HepG2 (cell line): ENCODE measurements around the gene OR4C45. TPM values are rescaled to one million over a fixed set of nuclear protein-coding genes. Genes with fewer than 3 reads are reported as not detected.

ENCODE experiments used
- ATAC-seq: fragments of 200-7000 bp; cut with Tn5 transposase; 3 replicates; pipeline ENCODE4 v1.9.1; 2020; ENCODE audit warnings: mild to moderate bottlenecking, moderate library complexity
- Bru-seq: library from RNA; stranded (reverse); fragments of 400-500 nt; gene quantifications from one replicate; lab custom pipeline; 2021; lab: Mats Ljungman, UMichigan
- BruChase-seq, 2 experiments: library from RNA; stranded (reverse); fragments of 400-500 nt; gene quantifications; one replicate each; lab custom pipeline; 2021; lab: Mats Ljungman, UMichigan
- BruUV-seq: library from RNA; stranded (reverse); fragments of 400-500 nt; replicated peaks from 2 replicates; lab custom pipeline; 2021; lab: Mats Ljungman, UMichigan
- CTCF ChIA-PET: fragments of 300-600 bp; formaldehyde crosslinking; extraction: SDS; loops from one replicate; lab custom pipeline; 2021; ENCODE audit warnings: low total read pairs, inconsistent platforms, low intra/inter-chr PET ratio; lab: Yijun Ruan, JAX
- POLR2A ChIA-PET: fragments of 350-600 bp; sonication (Branson Sonifier 250); formaldehyde crosslinking; loops from one replicate; lab custom pipeline; 2020; ENCODE audit warnings: antibody characterized with exemption, inconsistent platforms; lab: Yijun Ruan, JAX
- DNase-seq: peaks from one replicate; pipeline ENCODE4 v3.0.0-alpha.2; 2015; ENCODE audit warnings: low spot score
- FAIRE-seq: peaks from 3 replicates; lab custom pipeline; 2011; peaks lifted over from hg19 to GRCh38; lab: Jason Lieb, UNC
- H2AFZ ChIP-seq: one replicate; pipeline ENCODE4 v1.6.1; 2011; ENCODE audit warnings: low read length, inconsistent platforms
- H3K27ac ChIP-seq: fragments of 300-600 bp; 3 replicates; pipeline ENCODE4 v1.8.0; 2011; ENCODE audit warnings: mixed run types, mild to moderate bottlenecking, mixed read lengths, low read length, inconsistent platforms; ENCODE audit not compliant: insufficient read depth; ENCODE audit errors: extremely low read length
- H3K27me3 ChIP-seq, 2 experiments: fragments of 200-600 bp in 1 of 2; 2 replicates in 1 of 2; 3 replicates in 1 of 2; pipeline versions ENCODE4 v1.6.0 to v1.8.0; 2011; ENCODE audit warnings: low read length in 2 of 2, mild to moderate bottlenecking in 2 of 2, moderate library complexity in 2 of 2, inconsistent platforms in 1 of 2; ENCODE audit not compliant: insufficient read depth in 2 of 2, control insufficient read depth in 1 of 2
- H3K36me3 ChIP-seq, 2 experiments: fragments of 200-600 bp in 1 of 2; replicated peaks in 1 of 2; 2 replicates in 1 of 2; 3 replicates in 1 of 2; pipeline versions ENCODE4 v1.5.1 to v1.8.0; 2011; ENCODE audit warnings: low read length in 2 of 2, inconsistent platforms in 1 of 2; ENCODE audit not compliant: insufficient read depth in 2 of 2, control insufficient read depth in 1 of 2
- H3K4me1 ChIP-seq: 2 replicates; pipeline ENCODE4 v1.5.1; 2012; ENCODE audit warnings: low read length, inconsistent platforms; ENCODE audit not compliant: insufficient read depth
- H3K4me2 ChIP-seq: 2 replicates; pipeline ENCODE4 v1.6.0; 2011; ENCODE audit warnings: low read depth, low read length, inconsistent platforms
- H3K4me3 ChIP-seq, 3 experiments: fragments of 200-600 bp in 1 of 3; sonication (generic), shearing (Covaris generic) in 1 of 3; replicated peaks in 1 of 3; 2 replicates each; pipeline ENCODE4 v1.5.1; 2011 to 2016; ENCODE audit warnings: low read length in 3 of 3, inconsistent platforms in 2 of 3, low read depth in 2 of 3, mild to moderate bottlenecking in 2 of 3, control low read depth in 1 of 3, mixed read lengths in 1 of 3; ENCODE audit not compliant: insufficient read depth in 1 of 3
- H3K79me2 ChIP-seq: one replicate; pipeline ENCODE4 v1.6.1; 2011; ENCODE audit warnings: low read length, inconsistent platforms; ENCODE audit not compliant: insufficient read depth
- H3K9ac ChIP-seq: 2 replicates; pipeline ENCODE4 v1.6.0; 2011; ENCODE audit warnings: mild to moderate bottlenecking, low read depth, low read length, inconsistent platforms; ENCODE audit not compliant: insufficient read depth
- H3K9me3 ChIP-seq: 2 replicates; pipeline ENCODE4 v1.5.1; 2012; ENCODE audit warnings: mild to moderate bottlenecking, low read length
- H4K20me1 ChIP-seq: 2 replicates; pipeline ENCODE4 v1.6.0; 2011; ENCODE audit warnings: inconsistent platforms, mild to moderate bottlenecking, low read length, moderate library complexity; ENCODE audit not compliant: insufficient read depth
- E2F5 ChIP-seq: sonication (generic); formaldehyde crosslinking; conservative IDR thresholded peaks from 2 replicates; pipeline ENCODE4 v1.4.0; 2020; ENCODE audit warnings: missing genetic modification reagents
- IKZF5 ChIP-seq: IDR thresholded peaks from 2 replicates; pipeline ENCODE4 v1.6.1; 2018; ENCODE audit warnings: missing genetic modification reagents, mild to moderate bottlenecking, missing compliant biosample characterization
- SOX5 ChIP-seq: IDR thresholded peaks from 2 replicates; pipeline ENCODE4 v1.6.1; 2016; ENCODE audit warnings: borderline replicate concordance
- SRSF9 ChIP-seq: fragments of 200-400 bp; formaldehyde crosslinking; IDR thresholded peaks from 2 replicates; pipeline ENCODE4 v1.6.1; 2018; ENCODE audit warnings: borderline replicate concordance, mild to moderate bottlenecking, low read depth, low read length; ENCODE audit not compliant: insufficient read depth, poor library complexity, severe bottlenecking
- ZFP36 ChIP-seq: fragments of 150-350 bp; IDR thresholded peaks from 2 replicates; pipeline ENCODE4 v1.6.1; 2018; ENCODE audit warnings: borderline replicate concordance, low read length, low read depth; ENCODE audit not compliant: partially characterized antibody
- ZNF24 ChIP-seq: fragments of 450-650 bp; IDR thresholded peaks from 2 replicates; pipeline ENCODE4 v1.6.1; 2017; ENCODE audit warnings: antibody characterized with exemption, mild to moderate bottlenecking
- in situ Hi-C: cut with HindIII; loops from 2 replicates; pipeline ENCODE4 v1.10.0; 2017; ENCODE audit warnings: low pct_unique_long_range_greater_than_20kb; ENCODE audit not compliant: extremely low pct_ligation_motif_present
- intact Hi-C: fragments of 100-400 bp; cut with micrococcal nuclease; formaldehyde crosslinking; loops from one replicate; pipeline ENCODE4 v1.10.0; 2022; ENCODE audit not compliant: unreplicated experiment
- long read RNA-seq, 2 experiments: library from RNA in 1 of 2; library from polyadenylated mRNA in 1 of 2; stranded (forward) in 1 of 2; unstranded in 1 of 2; transcript quantifications; one replicate each; pipeline ENCODE4 v2.0.0, GENCODE V29; 2019 to 2022
- polyA minus RNA-seq, 3 experiments: library from RNA; depleted of rRNA, polyadenylated mRNA; stranded (reverse); fragments of >200 nt; gene quantifications; 2 replicates each; pipeline ENCODE4 v1.2.3, GENCODE V29; 2011; ENCODE audit warnings: low replicate concordance in 1 of 3
- polyA plus RNA-seq, 8 experiments: library from polyadenylated mRNA; depleted of rRNA in 3 of 8; stranded (reverse) in 7 of 8; unstranded in 1 of 8; fragments of >200 nt; fragmentation: Illumina TruSeq in 4 of 8; extraction: Trizol in 4 of 8; gene quantifications; 2 replicates each; pipeline versions ENCODE4 v1.2.1 to v1.2.3, GENCODE V29; 2011 to 2016; ENCODE audit warnings: low read depth in 4 of 8, missing spikeins in 1 of 8, mixed read lengths in 1 of 8; ENCODE audit not compliant: insufficient read depth in 1 of 8
- total RNA-seq, 5 experiments: library from RNA; depleted of rRNA; stranded (reverse); fragments of >200 nt; fragmentation: Illumina TruSeq; extraction: Trizol; gene quantifications; 2 replicates each; pipeline ENCODE4 v1.2.3, GENCODE V29; 2016; ENCODE audit warnings: low read depth in 1 of 5

Gene OR4C45
- total RNA-seq (2016; rRNA removed; fragmentation: Illumina TruSeq; extraction: Trizol) (not detected in 2 replicates), polyA plus RNA-seq (2011; rRNA removed) (not detected in 2 replicates), polyA minus RNA-seq (2011; rRNA and poly(A)+ RNA removed; ENCODE audit: low replicate concordance) (not detected in 2 replicates), Bru-seq, nascent RNA (not detected), BruChase-seq, experiment 1, labeled RNA remaining after a 6-hour chase (not detected), BruChase-seq, experiment 2, labeled RNA remaining after a 2-hour chase (not detected)
- total RNA-seq (2016; cell fraction: cytosol; rRNA removed; fragmentation: Illumina TruSeq; extraction: Trizol; ENCODE audit: low read depth) = not detected in 2 replicates
- not detected in 2 replicates for total RNA-seq (2016; cell fraction: insoluble cytoplasmic fraction; rRNA removed; fragmentation: Illumina TruSeq; extraction: Trizol)
- not detected in 2 replicates for total RNA-seq (2016; cell fraction: membrane; rRNA removed; fragmentation: Illumina TruSeq; extraction: Trizol)
- not detected in 2 replicates for total RNA-seq (2016; cell fraction: nucleus; rRNA removed; fragmentation: Illumina TruSeq; extraction: Trizol)
- polyA plus RNA-seq (2011; cell fraction: cytosol; rRNA removed) = not detected in 2 replicates
- polyA plus RNA-seq (2011; cell fraction: nucleus; rRNA removed) = not detected in 2 replicates
- not detected in 2 replicates for polyA plus RNA-seq (2012)
- polyA plus RNA-seq (2016; cell fraction: cytosol; fragmentation: Illumina TruSeq; extraction: Trizol; ENCODE audit: low read depth) = not detected in 2 replicates
- not detected in 2 replicates for polyA plus RNA-seq (2016; cell fraction: insoluble cytoplasmic fraction; fragmentation: Illumina TruSeq; extraction: Trizol; ENCODE audit: low read depth)
- polyA plus RNA-seq (2016; cell fraction: membrane; fragmentation: Illumina TruSeq; extraction: Trizol; ENCODE audit: low read depth) = not detected in 2 replicates
- polyA plus RNA-seq (2016; cell fraction: nucleus; fragmentation: Illumina TruSeq; extraction: Trizol; ENCODE audit: insufficient read depth, low read depth) = not detected in 2 replicates
- polyA minus RNA-seq (2011; cell fraction: cytosol; rRNA and poly(A)+ RNA removed) = not detected in 2 replicates
- not detected in 2 replicates for polyA minus RNA-seq (2011; cell fraction: nucleus; rRNA and poly(A)+ RNA removed)
- long read RNA-seq, experiment 1 = 0 reads
- long read RNA-seq, experiment 2 = 0 reads

GRCh38 chr11:50032574-50032973 lies at the start of gene OR4C45:
Gene OR4C45 (plus strand): TSS chr11:50032874.
- no peak within 1 kb of the TSS for H3K4me3 ChIP-seq
- no peak within 1 kb of the TSS for H3K27ac ChIP-seq
- TF ChIP-seq SRSF9 (no peak), ZFP36 (no peak), E2F5 (CRISPR knock-in tag) (no peak), ZNF24 (no peak), SOX5 (CRISPR knock-in tag) (no peak), IKZF5 (no peak)
- peaks cover 34% of the 10 kb centered on the region for H3K9me3 ChIP-seq
- no peak within 1 kb of the TSS for H3K9ac ChIP-seq
- H3K27me3 ChIP-seq = no peaks in the 10 kb centered on the region
- no TSS peak for BruUV-seq
- ATAC-seq = no peak
- no peak within 1 kb of the TSS for H3K4me2 ChIP-seq
- in situ Hi-C loops (no loop called here), intact Hi-C loops (no loop called here)
- no peak within 1 kb of the TSS for H2AFZ ChIP-seq
- FAIRE-seq = no peak
- H3K4me1 ChIP-seq = no peaks in the 10 kb centered on the region
- no peak for DNase-seq
- H4K20me1 ChIP-seq = no peaks in the 10 kb centered on the region
- CTCF ChIA-PET = no interaction called here
- H3K79me2 ChIP-seq = no peaks in the 10 kb centered on the region
- H3K36me3 ChIP-seq = no peaks in the 10 kb centered on the region
- POLR2A ChIA-PET = no interaction called here
